Type B pancreatic cell (in vitro differentiated cells): ENCODE data around the gene OGT. TPM values are rescaled to one million over a fixed set of nuclear protein-coding genes. Genes with fewer than 3 reads are reported as not detected.
"Not testable (repeated sequence)": the region's sequence is repeated elsewhere in the genome, so short reads cannot be mapped to it uniquely, and the experiment has no call there.

Experiments
- DNase-seq: peaks from one replicate; pipeline ENCODE4 v3.0.0; 2021; ENCODE audit warnings: mixed read lengths; ENCODE audit not compliant: unreplicated experiment; ENCODE audit errors: extremely low spot score
- H3K27ac Mint-ChIP-seq: 2 replicates; pipeline ENCODE4 v1.8.0; 2021; ENCODE audit warnings: mild to moderate bottlenecking, mixed read lengths
- H3K27me3 Mint-ChIP-seq: 2 replicates; pipeline ENCODE4 v1.8.0; 2021; ENCODE audit warnings: mixed read lengths
- H3K36me3 Mint-ChIP-seq: 2 replicates; pipeline ENCODE4 v1.8.0; 2021; ENCODE audit warnings: mixed read lengths
- H3K4me1 Mint-ChIP-seq: one replicate; pipeline ENCODE4 v1.8.0; 2021; ENCODE audit warnings: mixed read lengths; ENCODE audit not compliant: unreplicated experiment
- H3K4me3 Mint-ChIP-seq: 2 replicates; pipeline ENCODE4 v1.8.0; 2021; ENCODE audit warnings: mild to moderate bottlenecking, mixed read lengths
- H3K9me3 Mint-ChIP-seq: 2 replicates; pipeline ENCODE4 v1.8.0; 2021; ENCODE audit warnings: mixed read lengths
- total RNA-seq: library from RNA; stranded (reverse); gene quantifications from 2 replicates; pipeline ENCODE4 v1.2.1, GENCODE V29; 2021; ENCODE audit warnings: low replicate concordance
- TF ChIP-seq, protein P1 (sequence below): fragments of 200-600 bp; sonication (generic); conservative IDR thresholded peaks from 2 replicates; pipeline ENCODE4 v1.5.0; 2021; ENCODE audit warnings: antibody characterized with exemption, mild to moderate bottlenecking

Gene OGT
- total RNA-seq, 1 donor from 2014 or later = 180 TPM

DNA sequence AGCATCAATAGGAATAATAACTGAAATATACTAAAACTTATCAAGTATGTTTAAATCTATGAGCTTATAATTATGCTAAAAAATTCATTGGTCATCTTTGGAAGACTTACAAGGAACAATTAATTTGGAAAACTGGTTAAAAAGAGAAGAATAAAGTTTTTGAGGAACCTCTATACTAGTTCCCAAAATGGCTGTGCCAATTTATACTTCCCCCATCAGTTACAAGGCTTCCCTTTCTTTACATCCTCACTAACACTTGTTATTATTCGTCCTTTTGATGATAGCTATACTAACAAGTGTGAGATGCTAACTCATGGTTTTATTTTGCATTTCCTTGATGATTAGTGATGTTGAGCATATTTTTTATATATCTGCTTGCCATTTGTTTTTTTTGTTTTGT, 17.1 kb downstream of the OGT start:
- Mint-ChIP-seq H3K36me3 (peaks cover 15% of the 10 kb centered on the region), H3K9me3 (no peaks in the 10 kb centered on the region), H3K27ac (no peak overlapping the region), H3K4me1 (no peaks in the 10 kb centered on the region), H3K27me3 (no peaks in the 10 kb centered on the region), H3K4me3 (no peak overlapping the region)
- DNase-seq = no peak
- TF ChIP-seq, protein P1, sequence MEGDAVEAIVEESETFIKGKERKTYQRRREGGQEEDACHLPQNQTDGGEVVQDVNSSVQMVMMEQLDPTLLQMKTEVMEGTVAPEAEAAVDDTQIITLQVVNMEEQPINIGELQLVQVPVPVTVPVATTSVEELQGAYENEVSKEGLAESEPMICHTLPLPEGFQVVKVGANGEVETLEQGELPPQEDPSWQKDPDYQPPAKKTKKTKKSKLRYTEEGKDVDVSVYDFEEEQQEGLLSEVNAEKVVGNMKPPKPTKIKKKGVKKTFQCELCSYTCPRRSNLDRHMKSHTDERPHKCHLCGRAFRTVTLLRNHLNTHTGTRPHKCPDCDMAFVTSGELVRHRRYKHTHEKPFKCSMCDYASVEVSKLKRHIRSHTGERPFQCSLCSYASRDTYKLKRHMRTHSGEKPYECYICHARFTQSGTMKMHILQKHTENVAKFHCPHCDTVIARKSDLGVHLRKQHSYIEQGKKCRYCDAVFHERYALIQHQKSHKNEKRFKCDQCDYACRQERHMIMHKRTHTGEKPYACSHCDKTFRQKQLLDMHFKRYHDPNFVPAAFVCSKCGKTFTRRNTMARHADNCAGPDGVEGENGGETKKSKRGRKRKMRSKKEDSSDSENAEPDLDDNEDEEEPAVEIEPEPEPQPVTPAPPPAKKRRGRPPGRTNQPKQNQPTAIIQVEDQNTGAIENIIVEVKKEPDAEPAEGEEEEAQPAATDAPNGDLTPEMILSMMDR = no peak

- Mint-ChIP-seq H3K36me3 (peaks cover 18% of the 10 kb centered on the region), H3K27me3 (no peaks in the 10 kb centered on the region), H3K4me3 (no peak overlapping the region), H3K4me1 (no peaks in the 10 kb centered on the region), H3K27ac (no peak overlapping the region), H3K9me3 (no peaks in the 10 kb centered on the region)
- no peak for DNase-seq
- TF ChIP-seq, protein P1 = no peak
Measured at GRCh38 chrX:71550578-71550977, 17.7 kb downstream of the OGT start.

- no peak for DNase-seq
- no peaks in the 10 kb centered on the region for H3K27me3 Mint-ChIP-seq
- TF ChIP-seq, protein P1 = no peak
- peaks cover 16% of the 10 kb centered on the region for H3K36me3 Mint-ChIP-seq
- no peaks in the 10 kb centered on the region for H3K9me3 Mint-ChIP-seq
- no peak overlapping the region for H3K4me3 Mint-ChIP-seq
- H3K4me1 Mint-ChIP-seq = no peaks in the 10 kb centered on the region
- H3K27ac Mint-ChIP-seq = no peak overlapping the region
Measured at GRCh38 chrX:71556036-71556435, 23.1 kb downstream of the OGT start.

- Mint-ChIP-seq H3K27me3 (no peaks in the 10 kb centered on the region), H3K4me1 (no peaks in the 10 kb centered on the region), H3K4me3 (no peak overlapping the region), H3K36me3 (peaks cover 15% of the 10 kb centered on the region), H3K27ac (no peak overlapping the region), H3K9me3 (no peaks in the 10 kb centered on the region)
- DNase-seq = no peak
- TF ChIP-seq, protein P1 = no peak
Measured at GRCh38 chrX:71558920-71559319, 26.0 kb downstream of the OGT start.

GRCh38 chrX:71559773-71560172, 26.9 kb downstream of the OGT start:
- not testable (repeated sequence) for H3K4me1 Mint-ChIP-seq, DNase-seq, H3K4me3 Mint-ChIP-seq, H3K9me3 Mint-ChIP-seq, H3K27ac Mint-ChIP-seq, H3K27me3 Mint-ChIP-seq
- peaks cover 18% of the 10 kb centered on the region for H3K36me3 Mint-ChIP-seq

DNA sequence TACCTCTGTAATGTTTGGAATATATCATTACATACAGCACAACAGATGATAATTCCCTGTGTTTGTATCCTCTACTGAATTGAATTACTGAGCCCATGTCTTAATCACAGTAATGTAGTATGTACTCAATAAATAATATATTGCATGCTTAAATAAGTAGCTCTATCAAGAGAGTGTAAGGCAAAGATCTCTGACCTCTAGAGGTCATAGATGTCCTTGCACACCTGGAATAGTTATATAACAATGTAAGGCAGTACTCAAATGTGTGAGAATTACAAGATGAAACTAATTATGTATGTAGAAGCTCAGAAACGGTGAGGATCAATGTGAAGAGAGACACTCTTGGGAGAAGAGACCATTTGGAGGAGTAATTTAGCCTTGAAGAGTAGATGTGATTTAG, 31.0 kb downstream of the OGT start:
- TF ChIP-seq, protein P1 = no peak
- no peak overlapping the region for H3K27ac Mint-ChIP-seq
- H3K36me3 Mint-ChIP-seq = peaks cover 21% of the 10 kb centered on the region
- H3K4me3 Mint-ChIP-seq = no peak overlapping the region
- H3K9me3 Mint-ChIP-seq = no peaks in the 10 kb centered on the region
- H3K27me3 Mint-ChIP-seq = no peaks in the 10 kb centered on the region
- DNase-seq = no peak
- H3K4me1 Mint-ChIP-seq = no peaks in the 10 kb centered on the region
